Large intestine (tissue), 3 donors: Measurements from ENCODE around the gene ZBED4. TPM values are rescaled to one million over a fixed set of nuclear protein-coding genes. Genes with fewer than 3 reads are reported as not detected.

Experiments used
- DNase-seq, 2 donors: peaks; one replicate each; pipeline versions ENCODE4 v3.0.0 to v3.0.0-alpha.2; 2013
- H3K27ac ChIP-seq: one replicate; pipeline ENCODE4 v1.5.1; 2013; ENCODE audit warnings: low read length
- H3K27me3 ChIP-seq: 2 replicates; pipeline ENCODE4 v1.6.1; 2013; ENCODE audit warnings: low read length; ENCODE audit not compliant: control insufficient read depth, insufficient read depth
- H3K36me3 ChIP-seq: 2 replicates; pipeline ENCODE4 v1.6.1; 2013; ENCODE audit warnings: low read length; ENCODE audit not compliant: control insufficient read depth, insufficient read depth
- H3K4me1 ChIP-seq: one replicate; pipeline ENCODE4 v1.6.1; 2013; ENCODE audit warnings: low read length; ENCODE audit not compliant: control insufficient read depth, insufficient read depth
- H3K4me3 ChIP-seq: one replicate; pipeline ENCODE4 v1.5.1; 2013; ENCODE audit warnings: low read length
- H3K9me3 ChIP-seq: one replicate; pipeline ENCODE4 v1.6.1; 2013; ENCODE audit warnings: mild to moderate bottlenecking, low read depth, low read length, moderate library complexity; ENCODE audit not compliant: control insufficient read depth
- WGBS: methylation state at CpG from one replicate; pipeline ENCODE4 v1.1.5; 2013; ENCODE audit warnings: low lambda C conversion rate; ENCODE audit not compliant: insufficient coverage; 5-methylcytosine and 5-hydroxymethylcytosine counted together
- polyA plus RNA-seq: library from polyadenylated mRNA; unstranded; fragments of 120-200 nt; gene quantifications from one replicate; pipeline ENCODE4 v1.2.1, GENCODE V29; 2013

ZBED4 gene
- polyA plus RNA-seq, 1 donor: 13.3 TPM

DNA sequence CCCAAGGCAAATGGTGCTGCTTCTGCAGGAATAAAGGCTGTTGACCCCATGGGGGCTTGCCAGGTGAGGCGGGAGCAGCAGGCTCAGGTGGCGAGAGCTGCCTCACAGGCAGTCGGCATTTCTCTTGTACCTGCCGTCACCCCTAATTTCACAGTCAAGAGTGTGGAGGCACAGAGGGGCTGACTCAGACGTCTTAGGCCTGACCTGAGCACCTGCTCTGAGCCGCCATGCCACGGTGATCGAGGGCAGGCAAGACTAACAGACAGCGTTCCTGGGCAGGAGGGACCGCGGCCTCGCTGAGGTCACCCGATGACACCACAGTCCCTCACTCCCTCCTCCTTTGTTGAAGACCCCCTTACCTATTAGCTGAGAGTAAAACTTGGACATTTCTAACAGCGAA lies 59.4 kb downstream of the ZBED4 start:
- Histone ChIP-seq H3K36me3 (peaks cover 38% of the 10 kb centered on the region), H3K27me3 (no peaks in the 10 kb centered on the region), H3K4me1 (peaks cover 5% of the 10 kb centered on the region), H3K9me3 (no peaks in the 10 kb centered on the region), H3K27ac (no peak overlapping the region), H3K4me3 (no peak overlapping the region)
- no peak for DNase-seq
- no CpG with 5 or more reads among the region's 14 CpGs for WGBS

DNA sequence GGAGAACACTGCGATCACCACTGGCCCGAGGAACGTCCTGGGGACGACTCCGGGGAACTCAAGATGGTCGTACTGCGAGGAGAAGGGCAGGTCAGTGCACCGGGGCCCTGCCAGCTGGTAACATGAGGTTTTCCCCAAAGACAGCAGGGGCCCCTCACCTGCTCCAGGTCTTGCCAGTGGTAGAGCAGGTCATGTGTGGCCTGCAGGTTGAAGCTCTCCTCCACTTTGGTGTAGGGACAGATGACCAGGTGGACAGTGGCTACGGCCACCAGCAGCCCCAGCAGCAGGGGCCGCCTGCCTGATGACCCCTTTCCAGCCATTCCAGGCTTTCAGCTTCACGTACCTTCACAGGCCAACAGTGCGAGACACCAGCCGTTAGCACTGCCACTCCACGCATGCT lies 59.8 kb downstream of the ZBED4 start:
- peaks cover 5% of the 10 kb centered on the region for H3K4me1 ChIP-seq
- H3K4me3 ChIP-seq: no peak overlapping the region
- peaks cover 37% of the 10 kb centered on the region for H3K36me3 ChIP-seq
- no peak for DNase-seq
- H3K9me3 ChIP-seq: no peaks in the 10 kb centered on the region
- H3K27ac ChIP-seq: no peak overlapping the region
- H3K27me3 ChIP-seq: no peaks in the 10 kb centered on the region
- no CpG with 5 or more reads among the region's 14 CpGs for WGBS

DNA sequence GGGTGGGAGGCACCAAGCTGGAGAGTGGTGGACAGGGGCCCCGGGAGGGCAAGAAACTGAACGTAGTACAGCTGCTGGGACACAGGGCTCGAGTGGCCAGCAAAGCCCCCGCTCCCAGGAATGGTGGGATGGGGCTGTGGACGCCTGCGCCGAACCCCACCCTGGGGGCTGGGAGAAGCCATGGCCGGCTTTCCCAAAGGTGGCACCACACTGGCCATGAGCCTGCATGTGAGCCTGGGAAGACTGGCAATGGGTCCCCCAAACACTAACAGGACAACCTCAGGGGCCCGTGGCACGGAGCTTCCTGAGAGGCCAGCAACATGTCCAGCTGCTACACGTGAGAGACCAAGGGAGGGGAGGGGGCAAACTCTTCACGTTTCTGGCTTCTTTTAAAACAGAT lies 60.6 kb downstream of the ZBED4 start:
- no peaks in the 10 kb centered on the region for H3K9me3 ChIP-seq
- H3K27ac ChIP-seq: no peak overlapping the region
- WGBS: no CpG with 5 or more reads among the region's 12 CpGs
- no peaks in the 10 kb centered on the region for H3K27me3 ChIP-seq
- no peak for DNase-seq
- H3K4me1 ChIP-seq: peaks cover 8% of the 10 kb centered on the region
- H3K4me3 ChIP-seq: no peak overlapping the region
- peaks cover 32% of the 10 kb centered on the region for H3K36me3 ChIP-seq

DNA sequence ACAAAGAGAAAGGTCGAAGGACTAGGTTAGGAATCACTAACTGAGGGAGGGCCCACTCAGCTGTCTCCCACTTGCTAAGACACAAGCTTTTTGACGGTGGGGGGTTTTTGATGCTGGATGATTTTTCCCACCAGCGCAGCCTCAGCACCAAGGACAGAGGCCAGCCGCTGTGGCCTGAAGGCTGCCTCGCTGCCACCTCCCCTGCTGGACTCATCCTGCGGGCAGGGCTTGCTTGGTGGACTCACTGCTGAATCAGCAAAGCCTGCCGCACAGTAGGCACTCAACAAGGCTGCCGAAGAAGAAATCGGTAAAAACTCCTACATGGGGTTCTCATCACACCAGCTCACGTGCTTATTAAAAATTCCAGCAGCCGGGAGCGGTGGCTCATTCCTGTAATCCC lies 62.0 kb downstream of the ZBED4 start:
- DNase-seq: no peak
- H3K4me1 ChIP-seq: peaks cover 8% of the 10 kb centered on the region
- H3K9me3 ChIP-seq: no peaks in the 10 kb centered on the region
- WGBS: 100% methylated on average over 1 of the region's 12 CpGs
- no peaks in the 10 kb centered on the region for H3K27me3 ChIP-seq
- H3K27ac ChIP-seq: no peak overlapping the region
- peaks cover 31% of the 10 kb centered on the region for H3K36me3 ChIP-seq
- H3K4me3 ChIP-seq: no peak overlapping the region

DNA sequence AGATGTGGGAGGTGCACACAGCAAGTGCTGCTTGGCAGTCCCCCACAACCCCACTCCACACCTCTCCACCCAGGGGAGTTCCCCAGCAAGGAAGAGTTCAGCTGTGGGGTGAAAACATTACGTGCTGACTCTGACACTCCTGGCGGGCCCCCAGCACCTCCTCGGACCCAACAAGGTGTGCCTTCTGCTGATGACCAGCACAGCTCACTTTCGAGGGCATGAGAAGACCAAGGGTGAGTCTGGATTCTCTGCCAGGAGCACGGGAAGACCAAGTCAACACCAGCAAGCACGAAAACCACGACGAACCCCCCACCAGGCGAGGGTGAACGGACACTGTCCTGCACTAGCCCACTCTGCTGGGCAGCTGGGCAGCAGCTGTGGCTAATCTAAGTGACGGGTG lies 63.2 kb downstream of the ZBED4 start:
- no CpG with 5 or more reads among the region's 11 CpGs for WGBS
- Histone ChIP-seq H3K27ac (no peak overlapping the region), H3K4me3 (no peak overlapping the region)

DNA sequence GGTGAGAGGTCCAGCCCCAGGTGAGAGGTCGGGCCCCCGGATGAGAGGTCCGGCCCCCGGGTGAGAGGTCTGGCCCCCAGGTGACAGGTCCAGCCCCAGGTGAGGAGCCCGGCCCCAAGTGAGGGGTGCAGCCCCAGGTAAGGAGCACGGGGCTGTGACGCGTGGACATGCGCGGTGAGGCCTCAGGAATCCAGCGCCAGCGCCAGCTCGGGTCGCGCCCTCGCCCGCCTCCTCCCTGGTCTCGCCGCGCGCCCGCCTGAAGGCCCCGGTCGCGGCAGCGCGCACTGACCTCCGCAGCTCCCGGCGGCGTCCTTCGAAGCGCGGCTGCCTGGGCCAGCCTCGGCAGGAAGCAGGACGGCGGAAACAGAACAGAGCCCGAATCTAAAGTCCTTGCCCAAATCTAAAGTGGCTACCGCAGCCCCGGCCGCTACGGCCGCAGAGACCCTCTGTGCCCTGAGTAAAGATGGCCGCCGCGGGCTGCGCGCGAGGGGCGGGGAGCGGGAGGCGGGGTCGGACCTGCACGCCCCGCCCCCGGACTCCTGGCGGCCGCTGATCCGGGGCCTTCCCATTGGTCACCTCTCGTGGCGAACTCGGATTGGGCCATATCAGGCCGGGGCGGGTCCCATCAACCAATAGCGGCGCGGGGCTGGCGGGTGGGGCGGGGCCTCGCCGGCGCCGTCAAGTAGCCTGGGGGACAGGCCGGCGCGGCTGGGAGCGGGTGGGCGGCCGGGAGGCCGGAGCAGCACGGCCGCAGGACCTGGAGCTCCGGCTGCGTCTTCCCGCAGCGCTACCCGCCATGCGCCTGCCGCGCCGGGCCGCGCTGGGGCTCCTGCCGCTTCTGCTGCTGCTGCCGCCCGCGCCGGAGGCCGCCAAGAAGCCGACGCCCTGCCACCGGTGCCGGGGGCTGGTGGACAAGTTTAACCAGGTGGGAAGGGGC lies 64.6 kb downstream of the ZBED4 start, which contains the start of the genes ALG12 and CRELD2:
Gene ALG12 (minus strand): TSS at position 465 of the 937 bp plus-strand sequence. CDS start 4,673 bp downstream, outside the sequence.
Gene CRELD2 (plus strand): TSS at position 661 of the 937 bp plus-strand sequence. CDS start 136 bp downstream, at position 797.
- Histone ChIP-seq H3K27me3 (no peaks in the 10 kb centered on the region), H3K36me3 (peaks cover 20% of the 10 kb centered on the region), H3K4me3 (peak within 1 kb of the TSS; percentile 89), H3K9me3 (no peaks in the 10 kb centered on the region), H3K4me1 (peaks cover 8% of the 10 kb centered on the region), H3K27ac (peak within 1 kb of the TSS; percentile 91)
- WGBS: no CpG with 5 or more reads among the region's 103 CpGs
- peak; percentile 96 to 98 for DNase-seq

More for the DNA sequence above, 63.2 kb downstream of the ZBED4 start:
- H3K4me1 ChIP-seq: peaks cover 8% of the 10 kb centered on the region
- DNase-seq: no peak
- peaks cover 29% of the 10 kb centered on the region for H3K36me3 ChIP-seq
- H3K9me3 ChIP-seq: no peaks in the 10 kb centered on the region
- H3K27me3 ChIP-seq: no peaks in the 10 kb centered on the region

DNA sequence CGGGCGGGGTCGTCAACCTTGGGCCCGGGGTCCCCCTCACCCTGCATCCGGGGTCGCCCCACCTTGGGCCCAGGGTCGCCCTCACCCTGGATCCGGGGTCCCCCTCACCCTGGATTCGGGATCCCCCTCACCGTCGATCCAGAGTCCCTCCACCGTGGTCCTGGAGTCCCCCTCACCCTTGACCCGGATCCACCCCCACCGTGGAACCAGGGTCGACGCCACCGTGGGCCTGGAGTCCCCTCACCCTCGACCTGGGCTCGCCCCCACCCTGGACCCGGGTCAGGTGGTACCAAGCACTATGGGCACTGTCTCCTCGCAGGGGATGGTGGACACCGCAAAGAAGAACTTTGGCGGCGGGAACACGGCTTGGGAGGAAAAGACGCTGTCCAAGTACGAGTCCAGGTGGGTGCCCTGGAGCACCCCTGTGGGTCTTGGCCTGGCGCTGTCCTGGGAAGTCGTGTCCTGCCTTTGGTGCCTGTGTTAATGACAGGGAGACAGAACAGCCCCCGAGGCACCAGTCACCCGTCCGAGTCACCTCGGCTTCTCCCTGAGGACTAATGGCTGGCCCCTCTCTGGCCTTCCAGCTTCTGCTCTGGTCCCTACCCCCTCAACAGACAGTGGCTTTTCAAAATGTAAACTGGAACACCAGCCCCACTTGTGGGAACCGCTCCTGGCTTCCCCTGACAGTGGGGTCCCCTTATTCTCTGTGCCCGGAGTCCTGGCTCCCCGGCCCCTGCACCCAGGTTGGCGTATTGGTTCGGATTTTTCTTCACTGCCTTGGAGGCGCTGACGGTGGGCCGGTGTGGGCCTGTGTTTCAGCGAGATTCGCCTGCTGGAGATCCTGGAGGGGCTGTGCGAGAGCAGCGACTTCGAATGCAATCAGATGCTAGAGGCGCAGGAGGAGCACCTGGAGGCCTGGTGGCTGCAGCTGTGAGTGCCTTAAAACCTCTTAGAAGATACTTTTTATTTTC lies 65.6 kb downstream of the ZBED4 start:
- Histone ChIP-seq H3K36me3 (peaks cover 15% of the 10 kb centered on the region), H3K27me3 (no peaks in the 10 kb centered on the region), H3K4me1 (peaks cover 8% of the 10 kb centered on the region), H3K9me3 (no peaks in the 10 kb centered on the region), H3K4me3 (peak overlapping the region; percentile 60), H3K27ac (no peak overlapping the region)
- DNase-seq: no peak
- WGBS: no CpG with 5 or more reads among the region's 47 CpGs

DNA sequence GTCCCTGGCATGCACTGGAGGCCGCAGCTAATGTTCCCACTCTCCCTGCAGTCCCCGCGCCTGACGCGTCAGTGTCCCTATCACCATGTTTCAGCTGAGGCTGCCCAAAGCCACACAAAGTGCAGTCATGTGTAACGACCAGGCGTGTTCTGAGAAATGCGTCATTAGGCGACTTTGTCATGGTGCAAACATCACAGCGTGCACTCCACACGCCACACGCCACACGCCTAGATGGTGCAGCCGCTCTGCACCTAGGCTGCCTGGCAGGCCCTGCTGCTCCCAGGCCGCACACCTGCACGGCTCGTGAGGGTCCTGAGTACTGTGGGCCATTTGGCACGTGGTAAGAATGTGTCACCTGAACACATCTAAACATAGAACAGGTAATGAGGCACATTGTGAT lies 67.2 kb downstream of the ZBED4 start:
- WGBS: no CpG with 5 or more reads among the region's 18 CpGs
- H3K36me3 ChIP-seq: peaks cover 15% of the 10 kb centered on the region

DNA sequence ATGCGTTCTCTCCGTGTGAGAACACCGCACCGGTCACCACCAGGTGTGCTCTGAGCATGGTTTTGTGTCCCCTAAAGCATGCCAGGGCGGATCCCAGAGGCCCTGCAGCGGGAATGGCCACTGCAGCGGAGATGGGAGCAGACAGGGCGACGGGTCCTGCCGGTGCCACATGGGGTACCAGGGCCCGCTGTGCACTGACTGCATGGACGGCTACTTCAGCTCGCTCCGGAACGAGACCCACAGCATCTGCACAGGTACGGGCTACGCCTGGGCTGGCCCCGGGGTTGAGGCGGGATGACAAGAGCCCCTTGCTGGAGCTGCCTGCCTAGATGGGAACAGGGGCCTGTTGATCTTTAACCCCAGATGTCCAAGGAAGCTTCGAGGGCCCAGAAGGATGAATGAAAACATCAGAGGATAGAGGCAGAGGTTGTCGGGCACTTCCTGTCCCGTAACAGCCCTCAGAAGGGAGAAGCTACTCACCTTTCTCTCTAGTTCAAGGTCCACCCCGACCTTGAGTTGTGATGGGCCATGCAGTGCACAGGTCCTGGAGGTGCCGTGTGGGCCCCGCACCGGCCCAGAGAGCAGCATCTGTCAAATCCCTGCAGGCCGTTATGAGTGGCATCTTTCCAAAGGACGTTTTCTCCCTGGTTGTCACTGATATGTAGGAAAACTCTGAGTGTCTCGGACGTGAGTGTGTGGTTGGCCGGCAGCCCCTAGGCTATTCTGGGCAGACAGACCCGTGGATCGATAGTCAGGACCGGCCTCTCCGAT lies 68.0 kb downstream of the ZBED4 start:
- Histone ChIP-seq H3K4me3 (no peak overlapping the region), H3K9me3 (no peaks in the 10 kb centered on the region), H3K27me3 (no peaks in the 10 kb centered on the region), H3K27ac (no peak overlapping the region), H3K36me3 (peaks cover 15% of the 10 kb centered on the region), H3K4me1 (peaks cover 8% of the 10 kb centered on the region)
- WGBS: 60% methylated on average over 1 of the region's 35 CpGs
- no peak for DNase-seq

More for the DNA sequence above, 67.2 kb downstream of the ZBED4 start:
- DNase-seq: no peak
- H3K4me1 ChIP-seq: peaks cover 8% of the 10 kb centered on the region
- no peak overlapping the region for H3K4me3 ChIP-seq
- H3K27ac ChIP-seq: no peak overlapping the region
- H3K9me3 ChIP-seq: no peaks in the 10 kb centered on the region
- H3K27me3 ChIP-seq: no peaks in the 10 kb centered on the region
